Testis (tissue), 3 donors: ENCODE data around the gene MYOZ3. TPM values are rescaled to one million over a fixed set of nuclear protein-coding genes. Genes with fewer than 3 reads are reported as not detected.

ENCODE experiments used
- DNase-seq: peaks from one replicate; pipeline ENCODE4 v3.0.0-alpha.2; 2019
- H3K27ac ChIP-seq, 2 donors: fragments of 200-600 bp; sonication (generic); one replicate each; pipeline ENCODE4 v1.5.1; 2019
- H3K27me3 ChIP-seq: fragments of 200-600 bp; sonication (generic); one replicate; pipeline ENCODE4 v1.5.1; 2019
- H3K36me3 ChIP-seq: fragments of 200-600 bp; sonication (generic); one replicate; pipeline ENCODE4 v1.5.1; 2017; ENCODE audit warnings: low read depth; ENCODE audit errors: missing control alignments
- H3K4me1 ChIP-seq: fragments of 200-600 bp; sonication (generic); one replicate; pipeline ENCODE4 v1.5.1; 2019
- H3K4me3 ChIP-seq, 2 donors: fragments of 200-600 bp; sonication (generic); one replicate each; pipeline ENCODE4 v1.5.1; 2017 to 2019
- H3K9me3 ChIP-seq: fragments of 200-600 bp; sonication (generic); one replicate; pipeline ENCODE4 v1.5.1; 2017
- CTCF ChIP-seq, 3 experiments: fragments of 450-650 bp in 2 of 3; fragments of 200-600 bp in 1 of 3; sonication (generic) in 1 of 3; IDR thresholded peaks; one replicate each; pipeline ENCODE4 v1.5.1; 2016 to 2019; ENCODE audit warnings: antibody characterized with exemption in 3 of 3, mild to moderate bottlenecking in 2 of 3, moderate library complexity in 1 of 3
- POLR2A ChIP-seq: fragments of 450-650 bp; IDR thresholded peaks from one replicate; pipeline ENCODE4 v1.6.1; 2017; ENCODE audit warnings: antibody characterized with exemption, mild to moderate bottlenecking, moderate library complexity
- WGBS, 2 donors: methylation state at CpG; one replicate each; pipeline ENCODE4 v1.1.5; 2018; 5-methylcytosine and 5-hydroxymethylcytosine counted together
- intact Hi-C: fragments of 100-400 bp; cut with DNase I; formaldehyde crosslinking; loops from one replicate; pipeline ENCODE4 v1.15.1; 2023; ENCODE audit warnings: low total_unique reads
- polyA plus RNA-seq: library from polyadenylated mRNA; stranded (reverse); fragments of 350-450 nt; fragmentation: Illumina TruSeq; extraction: RNeasy Lipid Tissue Mini Kit (QIAGEN cat#74804); gene quantifications from one replicate; pipeline ENCODE4 v1.2.3, GENCODE V29; 2014; ENCODE audit warnings: low read depth, low replicate concordance; ENCODE audit not compliant: insufficient read depth
- total RNA-seq, 2 donors: library from RNA; depleted of rRNA; stranded (reverse); fragments of >200 nt; gene quantifications; one replicate each; pipeline ENCODE4 v1.2.3, GENCODE V29; 2016

The MYOZ3 gene
- total and polyA plus RNA-seq, 3 donors from 2014 or later: 10.4 to 12.7 (median 12.0) TPM

DNA sequence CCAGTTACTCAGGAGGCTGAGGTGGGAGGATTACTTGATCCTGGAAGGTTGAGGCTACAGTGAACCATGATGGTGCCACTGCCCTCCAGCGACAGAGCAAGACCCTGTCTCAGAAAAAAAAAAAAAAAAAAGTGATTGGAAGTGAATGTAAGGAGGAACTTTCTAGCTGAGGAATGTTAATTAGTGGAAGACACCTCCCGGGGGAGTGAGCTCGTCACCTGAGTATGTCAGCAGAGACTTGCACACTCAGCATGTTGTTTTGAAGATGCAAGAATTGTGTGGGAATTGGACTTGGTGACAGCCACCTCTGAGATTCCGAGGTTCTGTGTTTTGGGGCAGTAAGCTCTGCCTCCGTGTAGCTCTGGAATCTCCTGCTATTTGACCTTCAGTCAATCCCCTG is 17.0 kb upstream of the MYOZ3 start:
- Histone ChIP-seq H3K27me3 (no peaks in the 10 kb centered on the region), H3K27ac (peak overlapping the region in 1 of 2 donors; percentile 64), H3K36me3 (no peaks in the 10 kb centered on the region), H3K9me3 (no peaks in the 10 kb centered on the region), H3K4me1 (peaks cover 85% of the 10 kb centered on the region), H3K4me3 (no peak overlapping the region)
- TF ChIP-seq CTCF (IDR thresholded peaks at IDR 0.05): no peak
- no peak for TF ChIP-seq POLR2A
- WGBS, 2 donors: 65 to 74% methylated on average over 5 of the region's 5 CpGs
- intact Hi-C loops: no loop called here
- no peak for DNase-seq

DNA sequence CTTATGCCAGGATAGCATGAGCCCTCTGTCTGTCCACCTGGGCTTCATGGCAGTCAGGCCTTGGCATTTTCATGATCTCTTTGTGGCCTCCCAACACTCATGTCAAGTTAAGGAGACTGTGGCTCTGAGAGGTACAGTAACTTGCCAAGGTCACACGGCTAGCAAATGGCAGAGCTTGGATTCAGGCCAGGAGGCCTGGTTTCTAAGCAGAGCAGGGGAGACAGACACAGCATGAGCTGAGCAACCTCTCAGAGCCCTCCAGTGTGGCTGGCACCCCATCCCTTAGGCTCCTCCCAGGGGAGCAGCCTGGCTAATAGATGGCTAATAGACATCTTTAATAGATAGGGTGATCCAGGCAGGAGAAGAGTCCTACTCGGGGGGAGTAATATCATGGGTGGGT is 16.5 kb upstream of the MYOZ3 start:
- intact Hi-C loops: no loop called here
- peak overlapping the region in 1 of 2 donors; percentile 64 for H3K27ac ChIP-seq
- peaks cover 85% of the 10 kb centered on the region for H3K4me1 ChIP-seq
- H3K36me3 ChIP-seq: no peaks in the 10 kb centered on the region
- H3K4me3 ChIP-seq: no peak overlapping the region
- no peaks in the 10 kb centered on the region for H3K27me3 ChIP-seq
- peak; percentile 72 for DNase-seq
- TF ChIP-seq CTCF (IDR thresholded peaks at IDR 0.05): no peak
- TF ChIP-seq POLR2A: no peak
- no peaks in the 10 kb centered on the region for H3K9me3 ChIP-seq
- 38 to 42% methylated on average over 2 of the region's 2 CpGs for WGBS, 2 donors

- peak; percentile 90 for DNase-seq
- peaks cover 85% of the 10 kb centered on the region for H3K4me1 ChIP-seq
- TF ChIP-seq POLR2A (no peak), CTCF (IDR thresholded peaks at IDR 0.05) (no peak)
- H3K9me3 ChIP-seq: no peaks in the 10 kb centered on the region
- H3K27ac ChIP-seq: peak overlapping the region in 1 of 2 donors; percentile 64
- 42 to 64% methylated on average over 3 to 4 of the region's 4 CpGs for WGBS, 2 donors
- intact Hi-C loops: no loop called here
- no peak overlapping the region for H3K4me3 ChIP-seq
- H3K36me3 ChIP-seq: no peaks in the 10 kb centered on the region
- H3K27me3 ChIP-seq: no peaks in the 10 kb centered on the region
Measured at GRCh38 chr5:150645070-150645700, 15.9 kb upstream of the MYOZ3 start.

DNA sequence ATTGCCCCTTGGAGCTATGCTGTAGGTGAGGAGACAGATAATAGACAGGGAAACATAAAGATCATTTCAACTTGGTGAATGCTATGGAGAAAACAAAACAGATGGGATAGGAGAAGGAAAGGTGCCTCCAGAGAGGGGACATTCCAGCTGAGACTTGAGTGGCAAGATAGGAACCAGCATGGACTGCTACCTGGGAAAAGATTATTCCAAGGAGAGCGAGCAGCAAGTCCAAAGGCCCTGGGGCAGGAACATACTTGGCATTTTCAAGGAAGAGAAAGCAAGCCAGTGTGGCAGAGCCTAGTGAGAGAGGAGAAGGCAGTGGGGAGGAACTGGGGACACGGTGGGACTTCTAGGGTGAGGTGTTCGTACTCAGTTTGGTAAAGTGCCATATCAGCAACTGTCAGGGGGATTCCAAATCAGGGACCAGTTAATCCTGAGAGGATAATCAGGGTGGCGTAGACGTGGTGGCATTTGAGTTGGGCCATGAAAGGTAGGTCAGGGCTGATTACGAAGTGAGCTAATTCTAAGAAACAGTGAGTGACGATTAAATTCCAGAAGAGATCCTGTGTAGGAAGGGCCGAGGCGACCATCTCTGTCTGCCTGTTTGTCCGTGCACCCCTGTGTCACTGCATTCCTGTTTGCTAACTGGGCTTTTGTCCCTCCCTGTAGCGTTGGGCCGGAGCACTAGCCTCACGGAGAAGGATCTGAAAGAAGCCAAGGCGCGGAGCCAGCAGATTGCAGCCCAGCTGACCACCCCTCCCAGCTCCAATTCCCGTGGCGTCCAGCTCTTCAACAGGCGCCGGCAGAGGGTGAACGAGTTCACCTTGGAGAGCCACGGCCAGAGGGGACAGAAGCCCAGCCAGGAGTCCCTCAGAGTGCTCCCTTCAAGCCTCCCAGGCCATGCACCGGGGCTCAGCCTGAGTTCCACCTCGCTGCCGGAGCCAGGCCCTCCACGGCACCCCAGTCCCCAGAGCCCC is 13.5 kb upstream of the MYOZ3 start:
- H3K4me1 ChIP-seq: peaks cover 91% of the 10 kb centered on the region
- intact Hi-C loops: no loop called here

More for the DNA sequence above, 13.5 kb upstream of the MYOZ3 start:
- peak overlapping the region; percentile 7 to 31 for H3K27ac ChIP-seq
- peak; percentile 87 for DNase-seq
- H3K27me3 ChIP-seq: no peaks in the 10 kb centered on the region
- 43 to 64% methylated on average over 12 to 25 of the region's 25 CpGs for WGBS, 2 donors
- no peaks in the 10 kb centered on the region for H3K9me3 ChIP-seq
- H3K36me3 ChIP-seq: no peaks in the 10 kb centered on the region
- TF ChIP-seq POLR2A: no peak
- TF ChIP-seq CTCF (IDR thresholded peaks at IDR 0.05): no peak
- no peak overlapping the region for H3K4me3 ChIP-seq
